HG03469 (cell line): ENCODE data around the gene RPH3AL.
"Not testable (repeated sequence)": the region's sequence is repeated elsewhere in the genome, so short reads cannot be mapped to it uniquely, and the experiment has no call there.

Experiments
- ATAC-seq: cut with Tn5 transposase; IDR thresholded peaks from one replicate; pipeline ENCODE4 v1.9.1; 2021; ENCODE audit warnings: mild to moderate bottlenecking, moderate library complexity, moderate number of reproducible peaks; ENCODE audit not compliant: unreplicated experiment

Gene RPH3AL

DNA sequence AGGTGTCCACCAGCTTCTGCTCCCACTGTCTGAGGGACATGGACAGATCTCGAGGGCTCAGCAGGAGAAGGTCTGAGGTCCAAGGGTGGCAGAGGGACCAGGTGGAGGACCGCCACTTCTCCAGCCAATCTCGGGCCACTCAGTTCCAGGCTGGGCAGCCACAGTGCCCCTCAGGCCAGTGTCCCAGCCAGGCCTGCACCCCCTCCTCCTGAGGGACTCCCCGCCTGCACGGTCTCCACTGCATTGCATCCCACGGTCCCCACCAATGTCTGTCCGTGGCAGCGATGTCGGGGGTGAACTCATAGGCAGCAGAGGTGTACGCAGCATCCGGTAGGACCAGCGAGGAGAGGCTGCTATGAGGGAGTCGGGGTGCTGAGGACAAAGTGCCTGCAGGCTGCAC lies 107.0 kb downstream of the RPH3AL start:
- no peak for ATAC-seq

GRCh38 chr17:245020-245419 lies 107.6 kb downstream of the RPH3AL start:
- no peak for ATAC-seq

DNA sequence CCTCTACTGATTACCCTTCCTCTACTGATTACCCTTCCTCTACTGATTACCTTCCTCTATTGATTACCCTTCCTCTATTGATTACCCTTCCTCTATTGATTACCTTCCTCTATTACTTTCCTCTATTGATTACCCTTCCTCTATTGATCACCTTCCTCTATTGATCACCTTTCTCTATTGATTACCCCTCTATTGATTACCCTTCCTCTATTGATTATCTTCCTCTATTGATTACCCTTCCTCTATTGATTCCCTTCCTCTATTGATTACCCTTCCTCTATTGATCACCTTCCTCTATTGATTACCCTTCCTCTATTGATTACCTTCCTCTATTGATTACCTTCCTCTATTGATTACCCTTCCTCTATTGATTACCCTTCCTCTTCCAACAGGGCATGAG lies 108.7 kb downstream of the RPH3AL start:
- ATAC-seq: not testable (repeated sequence)

DNA sequence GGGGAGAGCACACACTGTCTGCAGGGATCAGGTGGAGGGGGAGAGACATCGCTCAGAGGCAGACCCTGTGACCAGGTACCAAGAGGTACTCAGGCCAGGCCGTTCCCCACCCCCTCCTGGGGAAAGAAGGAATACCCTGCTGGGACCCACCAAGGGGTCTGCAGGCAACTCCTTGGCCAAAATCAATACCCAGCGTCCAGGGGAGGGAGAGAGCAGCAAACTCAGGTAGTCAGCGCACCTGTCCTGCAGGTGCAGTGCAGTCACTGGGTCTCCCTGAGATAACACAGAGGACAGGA lies 113.7 kb downstream of the RPH3AL start:
- ATAC-seq: no peak

GRCh38 chr17:238071-238963 lies 114.3 kb downstream of the RPH3AL start:
- no peak for ATAC-seq

DNA sequence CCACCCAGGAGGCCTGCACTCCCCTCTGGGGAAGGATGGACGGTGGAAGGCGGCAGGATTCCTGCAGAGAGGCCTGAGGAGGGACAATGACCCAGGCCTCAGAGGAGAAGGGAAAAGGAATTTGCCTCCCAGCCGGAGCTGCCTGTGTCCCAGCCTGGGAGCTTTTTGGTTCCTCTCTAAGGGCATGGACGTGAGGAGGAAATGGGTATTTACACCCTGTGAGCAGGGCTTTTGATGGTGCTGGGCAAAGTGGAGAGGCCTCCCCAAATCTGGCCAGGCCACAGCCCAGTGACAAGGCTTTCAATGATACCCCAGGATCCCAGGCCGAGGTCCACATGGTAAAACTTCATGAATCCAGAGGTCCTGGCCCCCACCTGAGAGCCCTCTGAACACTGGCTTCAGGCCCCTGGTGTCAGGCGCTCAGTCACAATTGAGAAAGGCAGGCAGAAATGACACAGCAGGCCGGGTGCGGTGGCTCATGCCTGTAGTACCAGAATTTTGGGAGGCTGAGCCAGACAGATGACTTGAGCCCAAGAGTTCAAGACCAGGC lies 115.1 kb downstream of the RPH3AL start:
- no peak for ATAC-seq

DNA sequence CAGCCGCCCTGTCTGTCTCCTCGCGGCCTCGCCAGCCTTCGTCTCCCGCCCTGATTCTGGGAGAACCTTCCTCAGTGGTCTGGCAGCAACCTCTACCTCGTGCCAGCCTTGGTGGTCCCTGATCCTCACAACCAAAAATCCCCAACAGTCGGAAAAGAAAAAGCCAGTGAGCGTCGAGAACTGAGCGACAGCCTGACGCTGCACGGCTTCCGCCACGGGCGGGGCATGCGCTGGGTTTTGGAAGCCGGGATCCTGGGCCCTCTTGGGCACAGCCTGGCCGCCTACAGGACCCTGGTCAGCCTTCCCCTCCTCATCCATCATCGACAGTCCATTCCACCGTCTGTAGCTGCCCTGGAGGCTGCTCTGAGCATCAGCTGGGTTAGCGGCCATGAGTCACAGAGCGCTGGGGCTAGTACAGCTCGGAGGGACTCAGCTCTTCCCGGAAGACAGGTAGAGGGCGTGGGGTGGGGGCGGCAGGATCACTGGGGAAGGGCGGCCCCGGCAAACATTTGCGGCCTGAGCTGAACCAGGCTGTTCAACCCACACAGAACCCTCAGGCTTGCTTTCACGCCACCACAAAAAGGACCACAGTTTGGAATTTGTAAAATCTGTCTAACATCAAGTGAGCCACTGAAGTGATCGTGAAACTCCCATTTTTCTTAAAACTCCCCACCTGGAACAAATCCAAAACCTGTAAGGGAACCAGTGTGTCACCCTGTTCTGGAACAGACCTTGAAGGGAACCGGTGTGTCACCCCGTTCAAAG lies 115.8 kb downstream of the RPH3AL start:
- no peak for ATAC-seq

GRCh38 chr17:235831-236640 lies 116.6 kb downstream of the RPH3AL start:
- ATAC-seq: no peak

DNA sequence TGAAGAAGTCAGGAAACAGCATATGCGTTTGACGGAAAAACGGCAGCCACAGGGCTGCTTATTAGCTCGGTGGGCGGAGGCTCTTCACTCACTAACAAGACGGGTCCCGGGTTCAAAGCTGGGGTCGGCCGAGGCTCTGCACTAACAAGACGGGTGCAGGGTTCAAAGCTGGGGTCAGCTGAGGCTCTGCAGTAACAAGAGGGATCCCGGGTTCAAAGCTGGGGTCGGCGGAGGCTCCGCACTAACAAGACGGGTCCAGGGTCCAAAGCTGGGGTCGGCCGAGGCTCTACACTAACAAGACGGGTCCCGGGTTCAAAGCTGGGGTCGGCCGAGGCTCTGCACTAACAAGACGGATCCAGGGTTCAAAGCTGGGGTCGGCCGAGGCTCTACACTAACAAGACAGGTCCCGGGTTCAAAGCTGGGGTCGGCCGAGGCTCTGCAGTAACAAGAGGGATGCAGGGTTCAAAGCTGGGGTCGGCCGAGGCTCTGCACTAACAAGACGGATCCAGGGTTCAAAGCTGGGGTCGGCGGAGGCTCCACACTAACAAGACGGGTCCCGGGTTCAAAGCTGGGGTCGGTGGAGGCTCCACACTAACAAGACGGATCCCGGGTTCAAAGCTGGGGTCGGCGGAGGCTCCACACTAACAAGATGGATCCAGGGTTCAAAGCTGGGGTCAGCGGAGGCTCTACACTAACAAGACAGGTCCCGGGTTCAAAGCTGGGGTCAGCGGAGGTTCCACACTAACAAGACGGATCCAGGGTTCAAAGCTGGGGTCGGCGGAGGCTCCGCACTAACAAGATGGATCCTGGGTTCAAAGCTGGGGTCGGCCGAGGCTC lies 117.4 kb downstream of the RPH3AL start:
- not testable (repeated sequence) for ATAC-seq

DNA sequence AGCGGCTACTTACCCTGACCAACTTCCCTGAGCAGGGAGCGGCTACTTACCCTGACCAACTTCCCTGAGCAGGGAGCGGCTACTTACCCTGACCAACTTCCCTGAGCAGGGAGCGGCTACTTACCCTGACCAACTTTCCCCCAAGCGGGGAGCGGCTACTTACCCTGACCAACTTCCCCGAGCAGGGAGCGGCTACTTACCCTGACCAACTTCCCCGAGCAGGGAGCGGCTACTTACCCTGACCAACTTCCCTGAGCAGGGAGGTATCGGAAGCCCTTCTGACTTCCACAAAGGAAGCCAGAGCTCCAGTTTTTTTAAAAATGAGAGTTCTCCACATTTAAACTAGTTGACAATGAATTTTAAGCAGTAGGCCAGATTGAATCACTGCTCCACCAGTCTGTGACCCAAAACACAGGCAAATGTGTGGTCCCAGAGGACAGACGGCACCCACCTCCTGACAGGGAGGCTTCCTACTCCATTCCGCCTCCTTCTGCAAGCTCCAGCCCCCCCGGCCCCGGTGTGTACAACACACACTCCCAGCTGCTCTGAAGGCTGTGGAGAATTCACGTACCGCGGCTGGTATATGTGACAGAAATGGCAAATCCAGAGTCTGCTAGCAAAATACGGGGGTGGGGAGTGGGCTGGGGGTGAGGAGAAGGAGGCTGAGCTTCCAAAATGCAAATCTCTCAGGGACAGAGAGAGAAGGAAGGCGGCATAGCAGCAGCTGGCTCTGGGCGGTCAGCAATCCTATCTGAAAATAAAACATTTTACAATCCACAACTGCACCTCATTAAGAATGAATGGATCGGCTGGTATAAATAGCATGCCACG lies 118.2 kb downstream of the RPH3AL start:
- ATAC-seq: not testable (repeated sequence)

GRCh38 chr17:233473-233941 lies 119.1 kb downstream of the RPH3AL start:
- ATAC-seq: no peak

DNA sequence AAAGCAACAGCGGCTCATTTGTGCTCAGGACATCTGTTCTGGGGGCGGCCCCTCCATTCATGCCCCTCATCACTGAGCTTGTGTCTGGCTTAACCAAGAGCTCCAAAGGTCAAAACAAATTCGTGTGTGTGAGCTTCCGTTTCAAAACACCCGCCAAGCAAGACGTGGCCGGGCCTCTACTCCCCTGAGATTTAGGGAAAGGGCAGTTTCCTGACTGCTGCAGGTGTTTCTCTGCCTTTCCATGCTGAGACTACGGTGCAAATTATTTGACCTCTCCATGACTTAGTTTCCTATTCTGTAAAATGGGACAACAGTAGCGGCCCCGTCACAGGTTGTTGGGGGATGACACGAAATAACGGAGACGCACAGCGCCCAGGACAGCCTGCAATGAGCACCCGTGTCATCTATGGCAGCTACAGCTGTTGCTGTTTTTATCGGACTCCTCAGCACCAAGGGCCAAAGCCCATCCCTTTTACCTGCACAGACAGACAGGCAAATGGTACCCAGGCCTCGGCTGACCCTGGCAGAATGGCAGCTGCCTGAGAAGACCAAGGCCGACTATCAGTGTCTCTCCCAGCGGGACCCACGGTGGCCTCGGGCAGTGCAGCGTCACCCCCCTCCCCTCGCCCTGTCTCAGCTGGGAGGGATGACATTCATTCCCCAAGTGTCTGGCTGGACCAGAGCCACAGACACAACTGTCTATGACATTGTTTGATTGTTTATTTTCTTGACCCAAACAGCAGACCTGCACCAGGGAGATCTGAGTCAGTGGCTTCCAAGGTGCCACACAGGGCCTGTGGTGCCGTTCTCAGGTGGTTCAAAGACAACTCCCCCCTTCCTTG lies 120.4 kb downstream of the RPH3AL start:
- no peak for ATAC-seq

DNA sequence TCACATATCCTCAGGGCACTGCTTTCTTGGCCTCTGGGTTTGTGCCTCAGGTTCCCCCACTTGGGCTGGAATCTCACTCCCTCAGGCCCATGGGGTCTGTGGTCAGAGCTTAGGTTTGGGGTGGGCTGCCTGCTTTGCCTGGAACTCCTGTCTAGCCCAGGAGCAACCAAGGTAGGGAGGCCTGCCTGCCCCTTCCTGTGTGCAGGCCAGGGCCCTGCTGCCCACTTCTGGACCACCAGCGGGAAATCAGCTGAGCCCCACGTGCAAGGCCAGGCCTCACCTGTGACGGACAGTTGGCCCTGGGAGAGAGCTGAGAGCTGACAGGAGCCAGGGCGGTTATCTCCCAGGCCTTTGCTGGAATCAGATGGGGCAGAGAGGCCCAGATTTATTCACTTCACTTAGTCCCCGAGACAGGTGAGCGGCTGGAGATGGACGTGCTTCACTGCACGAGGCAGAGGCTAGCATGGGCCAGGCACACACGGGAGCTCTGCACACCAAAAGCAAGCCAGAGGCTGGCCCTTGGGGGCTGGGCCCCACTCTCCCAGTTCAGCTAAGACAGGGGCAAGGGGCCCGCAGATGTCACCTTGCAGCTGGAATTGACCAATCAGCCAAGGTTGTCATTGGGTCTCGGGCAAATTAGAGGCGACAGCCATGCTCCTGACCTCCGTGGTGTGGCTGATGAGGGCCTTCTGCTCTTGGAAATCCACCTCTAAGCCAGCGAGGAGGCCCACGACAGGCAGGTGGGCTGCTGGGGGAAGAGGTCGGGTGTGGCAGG lies 121.2 kb downstream of the RPH3AL start:
- ATAC-seq: no peak

DNA sequence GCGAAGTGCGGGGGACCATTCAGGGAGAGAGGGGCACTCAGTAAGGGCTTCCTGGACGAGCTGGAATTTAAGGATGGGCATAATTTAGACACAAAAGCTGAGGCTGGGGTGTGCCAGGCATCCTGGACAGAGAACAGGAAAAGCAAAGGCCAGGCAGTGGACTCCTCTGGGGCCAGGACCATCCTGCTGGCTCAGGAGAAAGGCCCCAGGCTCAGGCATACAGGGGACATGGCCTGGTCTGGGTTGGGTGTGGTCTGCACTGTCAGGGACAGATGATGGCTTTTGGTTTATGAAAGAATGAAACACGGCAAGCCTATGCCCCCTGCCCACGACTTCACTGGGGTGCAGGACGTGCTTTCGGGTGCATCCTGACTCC lies 122.2 kb downstream of the RPH3AL start:
- ATAC-seq: no peak

DNA sequence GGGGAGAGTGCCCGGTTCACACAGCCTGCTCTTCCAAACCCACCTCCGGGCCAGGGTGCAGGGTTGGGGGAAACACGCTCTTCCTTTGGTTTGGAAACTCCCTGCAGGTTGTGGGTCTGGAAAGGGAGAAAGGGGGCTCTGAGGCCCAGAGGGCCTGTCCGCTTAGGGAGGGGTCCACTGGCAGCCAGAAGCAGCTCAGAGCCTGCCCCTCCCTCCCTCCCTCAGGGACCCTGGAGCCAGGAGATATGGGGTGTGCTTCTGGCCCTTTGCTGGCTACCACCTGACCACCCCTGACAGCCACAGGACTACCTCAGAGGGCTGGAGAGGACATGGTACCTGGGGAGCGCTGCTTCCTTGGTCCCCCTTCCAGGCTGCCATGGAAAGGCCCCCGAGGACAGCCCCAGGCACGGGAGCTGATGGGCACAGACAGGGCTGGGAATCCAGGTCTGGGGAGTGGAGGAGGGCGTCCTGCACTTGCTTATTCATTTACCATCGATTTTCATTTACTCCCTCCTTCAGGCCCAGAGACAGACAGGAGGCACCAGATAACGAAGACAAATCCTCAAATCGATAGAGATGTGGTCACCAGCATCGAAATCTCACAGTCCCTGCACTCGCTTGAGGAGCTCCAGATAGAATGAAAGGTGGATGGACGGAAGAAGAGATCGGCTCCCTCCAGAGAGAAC lies 122.8 kb downstream of the RPH3AL start:
- no peak for ATAC-seq

GRCh38 chr17:228951-229708 lies 123.5 kb downstream of the RPH3AL start:
- no peak for ATAC-seq
